NCI-H146 (cell line): Measurements from ENCODE around the gene C7orf25.
A peak's percentile ranks its signal among the peaks of the same experiment; 100 is the strongest.

Source experiments
- DNase-seq: peaks from one replicate; lab custom pipeline; 2025; lab: John Stamatoyannopoulos, UW

Gene C7orf25

GRCh38 chr7:42877862-42878261 lies 34.0 kb downstream of the C7orf25 start:
- DNase-seq: no peak

- peak; percentile 20 for DNase-seq
Measured at GRCh38 chr7:42876182-42877068, 35.4 kb downstream of the C7orf25 start.

DNA sequence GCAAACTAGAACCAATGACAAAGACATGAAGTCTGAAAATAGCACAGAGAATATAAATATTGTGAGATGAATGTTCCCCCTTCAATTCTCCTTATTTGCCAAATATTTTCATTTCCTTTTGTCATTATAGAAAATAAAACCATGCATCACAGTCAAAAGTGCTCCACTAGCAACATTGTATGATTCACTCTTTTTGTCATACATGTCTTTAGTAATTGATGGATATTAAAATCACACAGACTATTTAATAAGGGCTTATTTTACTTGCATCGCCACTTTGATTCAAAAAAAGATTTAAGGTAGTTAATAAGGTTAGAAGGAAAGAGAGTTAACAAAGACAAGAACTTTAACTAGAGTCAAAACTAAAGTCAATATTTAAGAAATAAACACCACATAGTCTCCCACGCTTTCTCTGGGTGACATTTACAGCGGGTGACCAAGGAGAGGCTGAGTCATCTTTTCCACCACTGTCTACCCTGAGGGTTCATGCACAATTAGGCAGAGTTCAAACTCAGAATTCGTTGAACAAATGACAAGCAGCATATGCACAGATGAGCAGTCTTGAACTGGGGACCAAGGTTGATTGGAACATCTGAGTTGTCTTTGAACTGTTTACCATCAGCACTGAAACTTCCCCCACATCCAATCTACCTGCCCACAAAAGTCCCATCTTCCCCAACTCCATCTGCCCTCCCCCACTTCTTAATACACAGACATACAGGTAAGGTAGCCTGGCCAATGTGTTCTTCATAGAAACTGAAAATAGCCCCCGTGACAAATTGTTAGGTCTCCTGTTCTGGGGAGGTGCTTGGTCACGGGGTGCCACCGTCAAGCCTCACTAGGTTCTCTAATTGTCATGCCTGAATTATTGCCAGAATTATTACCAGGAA lies 42.5 kb downstream of the C7orf25 start:
- DNase-seq: no peak

- DNase-seq: no peak
Measured at GRCh38 chr7:42868480-42868879, 43.4 kb downstream of the C7orf25 start.
